HG02763 (cell line): ENCODE data around the gene COPS6.

Experiments used
- ATAC-seq: cut with Tn5 transposase; IDR thresholded peaks from one replicate; pipeline ENCODE4 v1.9.1; 2021; ENCODE audit warnings: mild to moderate bottlenecking, moderate library complexity; ENCODE audit not compliant: unreplicated experiment

Gene COPS6

DNA sequence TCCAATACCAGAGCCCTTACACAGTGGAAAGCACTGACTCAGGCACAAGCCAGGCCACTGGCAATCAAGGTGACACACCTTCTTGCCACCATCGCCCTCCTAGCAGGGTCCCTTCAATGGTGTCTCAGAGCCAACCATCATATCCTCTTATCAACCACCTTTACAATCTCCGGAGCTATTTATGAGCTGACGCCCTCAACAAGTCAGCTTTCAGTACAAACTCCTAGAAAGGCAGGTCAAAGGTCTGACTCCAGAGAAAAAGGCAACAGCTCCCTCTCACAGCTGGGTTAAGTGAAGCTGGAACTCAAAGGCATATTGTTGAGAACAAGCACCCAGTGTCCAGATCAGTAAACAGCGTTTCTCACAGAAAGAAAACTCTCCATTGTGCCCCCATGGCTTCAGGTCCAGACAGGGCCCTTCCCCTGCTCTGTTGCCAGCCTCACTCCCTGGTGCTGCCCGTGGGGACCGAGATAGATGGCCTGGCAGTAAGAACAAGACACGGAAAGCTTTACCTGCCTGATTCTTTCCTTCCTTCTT is 9.7 kb upstream of the COPS6 start:
- no peak for ATAC-seq

DNA sequence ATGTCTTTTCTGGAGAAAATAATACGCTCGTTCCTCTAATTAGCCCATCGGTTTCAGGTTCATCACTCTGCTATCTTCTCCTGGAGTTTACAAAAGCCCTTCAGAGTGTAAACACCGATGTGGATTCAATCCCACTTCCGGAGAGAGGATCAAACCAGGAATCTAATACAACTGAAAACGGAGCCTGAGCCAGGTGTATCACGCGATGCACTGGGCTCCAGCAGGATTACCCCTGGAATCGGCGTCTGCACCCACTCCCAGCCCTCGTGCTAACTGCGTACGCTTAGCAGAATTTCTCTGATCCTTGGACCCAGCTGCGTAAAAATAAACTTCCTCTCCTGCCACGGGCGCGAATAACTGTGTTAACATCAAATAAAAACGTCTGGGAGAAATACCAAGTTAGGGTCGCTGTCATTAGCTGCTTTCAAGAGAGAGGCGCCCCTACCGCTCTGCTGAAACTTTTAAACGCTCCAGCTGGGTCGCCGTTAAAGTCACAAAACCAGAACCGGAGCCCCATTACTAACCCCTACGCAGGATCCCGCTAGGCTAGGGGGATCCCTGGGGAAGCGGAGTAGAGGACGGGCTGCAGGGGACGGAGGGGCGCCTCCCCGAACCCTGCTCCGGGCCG is 7.7 kb upstream of the COPS6 start:
- no peak for ATAC-seq

DNA sequence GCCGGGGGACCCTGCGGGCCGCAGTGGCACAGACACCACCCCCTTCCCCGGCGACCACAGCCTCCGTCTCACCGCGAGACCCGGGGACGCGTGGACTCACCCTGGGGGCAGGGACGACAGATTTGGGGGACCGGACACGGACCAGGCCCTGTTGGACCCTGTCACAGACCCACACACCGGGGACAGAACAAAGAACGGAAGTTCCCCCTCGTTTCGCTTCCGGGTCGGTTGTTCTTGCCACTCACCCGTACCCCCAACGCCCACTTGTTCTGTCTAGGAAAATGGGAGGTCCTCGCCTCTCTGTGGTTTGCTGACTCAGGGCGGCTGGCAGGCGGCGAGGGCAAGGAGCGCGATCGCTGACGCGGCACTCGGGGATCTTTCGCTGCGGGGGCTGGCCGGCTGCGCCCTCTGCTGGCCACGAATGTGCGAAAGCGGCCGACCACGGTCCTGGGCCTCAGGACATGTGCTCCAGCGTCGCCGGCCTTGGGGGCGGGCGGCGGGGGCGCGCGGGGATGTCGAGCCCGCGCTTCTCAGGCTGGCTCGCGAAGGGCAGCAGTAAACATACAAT is 7.2 kb upstream of the COPS6 start, which contains the start of gene ZNF3:
TSS of gene ZNF3 (minus strand) at position 189 of the 568 bp plus-strand sequence. CDS start 4,366 bp downstream, outside the sequence.
- ATAC-seq = peak; percentile 83

GRCh38 chr7:100082978-100083377 is 5.8 kb upstream of the COPS6 start:
- ATAC-seq = no peak

DNA sequence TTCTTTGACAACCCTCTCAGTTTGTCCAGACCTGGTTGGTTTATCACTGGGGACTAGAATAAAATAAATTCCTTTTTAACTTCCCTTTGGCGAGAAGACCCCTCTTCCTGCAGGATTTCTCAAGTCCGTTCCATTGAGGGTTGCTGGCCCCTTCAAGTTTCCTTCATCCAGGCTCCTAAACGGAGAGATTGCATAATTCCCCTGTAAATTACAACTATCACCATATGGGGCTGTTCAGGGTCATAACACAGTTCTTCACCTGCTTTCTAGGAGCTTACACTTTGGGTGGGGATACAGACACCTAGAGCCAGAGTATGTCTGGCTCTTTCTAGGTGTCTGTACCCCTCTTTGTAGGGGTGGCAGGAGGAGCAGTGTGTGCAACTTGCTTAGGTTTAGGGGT is 3.3 kb upstream of the COPS6 start:
- no peak for ATAC-seq

- no peak for ATAC-seq
These were observed 1.6 kb upstream of the COPS6 start for GRCh38 chr7:100087055-100087750.

DNA sequence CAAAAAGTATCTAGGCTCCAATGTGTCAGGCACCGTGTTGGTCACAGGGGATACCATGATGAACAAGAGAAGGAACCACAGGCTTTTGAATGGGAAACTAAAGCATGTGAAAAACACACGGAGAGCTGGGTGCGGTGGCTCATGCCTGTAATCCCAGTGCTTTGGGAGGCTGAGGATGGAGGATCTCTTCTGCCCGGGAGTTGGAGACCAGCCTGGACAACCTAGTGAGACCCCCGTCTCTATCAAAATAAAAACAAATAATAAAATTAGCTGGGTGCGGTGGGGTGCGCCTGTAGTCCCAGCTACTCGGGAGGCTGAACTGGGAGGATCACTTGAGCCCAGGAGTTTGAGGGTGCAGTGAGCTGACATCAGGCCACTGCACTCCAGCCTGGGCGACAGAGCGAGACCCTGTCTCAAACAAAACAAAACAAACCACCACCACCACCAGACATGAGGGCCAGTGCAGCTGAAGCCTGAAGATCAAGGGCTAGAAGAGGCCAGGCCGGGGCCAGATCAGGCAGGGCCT is 611 bp upstream of the COPS6 start:
- ATAC-seq = no peak

- ATAC-seq = no peak
These were observed 858 bp downstream of the COPS6 start for GRCh38 chr7:100089458-100090196.

DNA sequence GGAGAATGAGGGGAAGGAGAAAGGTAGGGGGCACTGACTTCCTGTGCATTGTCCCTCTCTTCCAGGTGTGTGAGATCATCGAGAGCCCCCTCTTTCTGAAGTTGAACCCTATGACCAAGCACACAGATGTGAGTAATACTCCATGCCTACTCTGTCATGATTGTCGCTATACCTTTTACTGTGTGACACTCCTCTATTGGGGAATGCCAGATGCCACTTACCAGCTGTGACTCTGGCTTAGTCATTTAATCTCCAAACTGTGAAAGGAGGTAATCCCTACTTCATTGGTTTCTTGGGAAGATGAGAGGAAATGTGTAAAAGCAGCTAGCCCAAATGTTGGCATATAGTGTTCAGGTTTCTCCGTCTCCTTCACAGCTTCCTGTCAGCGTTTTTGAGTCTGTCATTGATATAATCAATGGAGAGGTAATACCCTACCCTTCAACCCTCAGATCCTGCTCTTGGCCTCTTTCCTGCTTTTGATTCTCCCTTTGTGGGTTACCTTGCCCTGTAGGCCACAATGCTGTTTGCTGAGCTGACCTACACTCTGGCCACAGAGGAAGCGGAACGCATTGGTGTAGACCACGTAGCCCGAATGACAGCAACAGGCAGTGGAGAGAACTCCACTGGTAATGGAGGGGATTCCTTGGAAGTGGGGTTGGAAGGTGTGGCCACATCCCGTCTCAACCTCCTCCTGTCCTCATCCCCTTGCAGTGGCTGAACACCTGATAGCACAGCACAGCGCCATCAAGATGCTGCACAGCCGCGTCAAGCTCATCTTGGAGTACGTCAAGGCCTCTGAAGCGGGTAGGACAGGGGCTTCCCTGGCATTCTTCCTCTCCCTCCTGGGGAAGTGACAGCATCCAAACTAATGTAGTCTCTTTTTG is 2.0 kb downstream of the COPS6 start:
- ATAC-seq = no peak

GRCh38 chr7:100091411-100092181 is 2.8 kb downstream of the COPS6 start:
- ATAC-seq = no peak

DNA sequence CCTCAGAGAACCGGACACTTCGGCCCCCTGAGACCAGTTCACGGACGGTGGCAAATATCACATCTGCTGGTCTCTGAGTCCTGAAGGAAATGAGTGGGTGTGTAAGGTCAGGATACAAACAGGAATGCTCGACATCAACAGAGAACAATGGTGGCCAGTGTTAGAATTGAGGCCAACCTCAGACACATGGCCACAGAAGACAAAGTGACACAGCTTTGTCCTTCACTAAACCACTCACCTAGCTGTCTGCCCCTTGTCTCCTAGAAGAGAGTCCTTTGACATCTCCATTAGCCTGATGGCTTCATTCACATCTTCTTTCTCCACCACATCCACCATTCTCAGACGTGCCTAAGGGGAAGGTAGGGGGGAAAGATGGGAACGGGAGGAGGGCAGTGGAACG is 4.3 kb downstream of the COPS6 start:
- ATAC-seq = no peak

GRCh38 chr7:100093498-100093897 is 4.7 kb downstream of the COPS6 start:
- no peak for ATAC-seq

- ATAC-seq = no peak
These were observed 5.2 kb downstream of the COPS6 start for GRCh38 chr7:100093925-100094486.

- no peak for ATAC-seq
These were observed 6.5 kb downstream of the COPS6 start for GRCh38 chr7:100095289-100095688.

- no peak for ATAC-seq
These were observed 6.9 kb downstream of the COPS6 start for GRCh38 chr7:100095704-100096103.

GRCh38 chr7:100098913-100099312 is 10.1 kb downstream of the COPS6 start:
- no peak for ATAC-seq

GRCh38 chr7:100099452-100099851 is 10.7 kb downstream of the COPS6 start:
- ATAC-seq = no peak

DNA sequence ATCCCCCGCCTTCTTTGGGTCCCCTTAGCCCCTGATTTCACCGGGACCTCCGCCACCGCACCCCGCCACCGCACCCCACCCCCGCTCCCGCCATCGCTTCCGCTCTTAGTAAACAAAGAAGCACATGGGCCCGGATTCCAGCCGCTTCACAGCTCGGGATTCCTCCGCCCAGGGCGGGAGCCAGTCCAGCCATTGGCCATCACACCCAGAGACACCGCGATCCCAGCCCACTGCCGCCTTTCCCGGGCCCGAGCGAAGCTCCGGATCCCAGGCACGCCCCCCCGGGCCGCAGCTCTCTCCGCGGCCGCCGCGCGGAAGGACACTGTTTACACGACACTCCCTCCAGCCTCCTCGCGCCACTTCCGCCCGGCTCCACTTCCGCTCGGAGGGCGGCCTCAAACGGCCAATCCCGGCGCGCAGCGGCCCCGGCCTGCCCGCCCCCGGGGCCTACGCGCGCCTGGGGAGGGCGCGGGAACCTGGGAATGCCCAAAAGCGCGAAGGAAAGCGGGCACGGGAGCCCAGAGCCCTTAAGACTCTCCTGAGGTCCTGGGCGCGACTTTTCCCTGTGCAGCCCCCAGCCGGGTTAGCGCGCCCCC is 11.7 kb downstream of the COPS6 start:
- ATAC-seq = peak; percentile 68
